ENCODE measurements around the gene CASK. TPM values are rescaled to one million over a fixed set of nuclear protein-coding genes. Genes with fewer than 3 reads are reported as not detected.

CASK gene
- total and polyA plus RNA-seq, 5 donors from 2014 or later, result 8.4 to 168 (median 20.2) TPM

GRCh38 chrX:41561045-41561444 lies 362.3 kb downstream of the CASK start:
- Histone ChIP-seq H3K9me3 (ENCODE audit: control insufficient read depth in 2 of 2, low read length in 2 of 2) (no peaks in the 10 kb centered on the region), H3K4me1 (ENCODE audit: control insufficient read depth, insufficient read depth, low read length, poor library complexity, severe bottlenecking) (peaks cover 40% of the 10 kb centered on the region), H3K4me3 (ENCODE audit: low read depth, low read length) (peak overlapping the region; percentile 1), H3K36me3 (ENCODE audit: control insufficient read depth, insufficient read depth, low read length) (peaks cover 4% of the 10 kb centered on the region), H3K27ac (ENCODE audit: insufficient read depth, low read length, poor library complexity, severe bottlenecking) (peak overlapping the region; percentile 66), H3K27me3 (ENCODE audit: control insufficient read depth, insufficient read depth, low read length) (no peaks in the 10 kb centered on the region)
- DNase-seq, result peak; percentile 16 to 72 (median 31)
- peak overlapping the region in 2 of 3 donors; percentile 77 to 84 for H3K27ac Mint-ChIP-seq
- peaks cover 0 to 2% (median 0%) of the 10 kb centered on the region in 7 donors for H3K9me3 Mint-ChIP-seq
- H3K27me3 Mint-ChIP-seq, result no peaks in the 10 kb centered on the region
- H3K4me3 Mint-ChIP-seq, result peak overlapping the region; percentile 32 to 71 (median 50)
- peaks cover 27 to 74% (median 45%) of the 10 kb centered on the region in 4 donors for H3K4me1 Mint-ChIP-seq
- ATAC-seq (ENCODE audit: low read depth in 2 of 2), result peak; percentile 76 to 82
- H3K36me3 Mint-ChIP-seq, result peaks cover 16% of the 10 kb centered on the region

DNA sequence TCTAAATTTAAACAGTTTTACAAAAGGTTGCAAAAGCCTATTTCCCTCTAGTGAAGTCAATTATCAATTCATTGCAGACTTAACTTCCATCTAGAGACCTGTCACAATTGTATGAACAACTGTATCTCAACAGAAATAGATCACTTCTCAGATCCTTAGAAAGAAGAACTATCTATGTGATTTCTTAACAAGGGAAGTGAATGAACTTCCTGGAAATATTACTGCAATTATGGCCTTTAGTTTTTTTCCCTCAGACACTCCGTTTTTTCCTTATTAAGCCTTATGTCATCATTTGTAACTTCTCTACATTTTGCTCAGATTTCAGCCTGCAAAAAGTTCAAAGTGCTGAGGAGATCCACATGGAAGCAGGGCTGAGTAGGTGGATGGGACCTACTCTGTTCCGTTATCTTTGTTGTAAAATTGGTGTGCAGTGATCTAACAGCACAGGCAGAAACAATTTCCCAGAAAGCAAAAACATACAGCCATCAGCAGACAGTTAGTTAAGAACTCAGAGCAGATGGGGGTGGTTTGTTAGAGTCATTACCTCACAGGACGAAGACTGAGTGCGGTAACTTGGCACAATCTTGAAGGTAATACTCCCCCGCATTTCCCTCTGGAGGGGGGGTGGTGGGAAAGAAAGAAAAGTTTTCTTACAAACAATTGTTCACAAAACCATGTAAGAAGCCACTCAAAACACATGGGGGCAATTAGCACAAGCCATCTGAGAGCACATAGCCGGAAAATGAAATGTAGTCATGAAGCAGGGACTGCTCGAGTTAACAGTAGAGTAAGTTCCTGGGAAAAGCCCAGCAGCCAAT lies 363.9 kb downstream of the CASK start:
- DNase-seq (peak in 1 of 3 donors; percentile 47), ATAC-seq (ENCODE audit: low read depth in 2 of 2) (no peak)
- Histone ChIP-seq H3K27me3 (ENCODE audit: control insufficient read depth, insufficient read depth, low read length) (no peaks in the 10 kb centered on the region), H3K4me3 (ENCODE audit: low read depth, low read length) (peak overlapping the region; percentile 50), H3K36me3 (ENCODE audit: control insufficient read depth, insufficient read depth, low read length) (peaks cover 7% of the 10 kb centered on the region), H3K9me3 (ENCODE audit: control insufficient read depth in 2 of 2, low read length in 2 of 2) (no peaks in the 10 kb centered on the region), H3K4me1 (ENCODE audit: control insufficient read depth, insufficient read depth, low read length, poor library complexity, severe bottlenecking) (peaks cover 40% of the 10 kb centered on the region), H3K27ac (ENCODE audit: insufficient read depth, low read length, poor library complexity, severe bottlenecking) (peak overlapping the region; percentile 61)
- peaks cover 17 to 60% (median 36%) of the 10 kb centered on the region in 4 donors for H3K4me1 Mint-ChIP-seq
- H3K9me3 Mint-ChIP-seq, result no peaks in the 10 kb centered on the region
- peaks cover 9% of the 10 kb centered on the region for H3K36me3 Mint-ChIP-seq
- peak overlapping the region; percentile 79 to 94 (median 90) for H3K27ac Mint-ChIP-seq
- no peaks in the 10 kb centered on the region for H3K27me3 Mint-ChIP-seq
- peak overlapping the region; percentile 17 to 79 (median 46) for H3K4me3 Mint-ChIP-seq

DNA sequence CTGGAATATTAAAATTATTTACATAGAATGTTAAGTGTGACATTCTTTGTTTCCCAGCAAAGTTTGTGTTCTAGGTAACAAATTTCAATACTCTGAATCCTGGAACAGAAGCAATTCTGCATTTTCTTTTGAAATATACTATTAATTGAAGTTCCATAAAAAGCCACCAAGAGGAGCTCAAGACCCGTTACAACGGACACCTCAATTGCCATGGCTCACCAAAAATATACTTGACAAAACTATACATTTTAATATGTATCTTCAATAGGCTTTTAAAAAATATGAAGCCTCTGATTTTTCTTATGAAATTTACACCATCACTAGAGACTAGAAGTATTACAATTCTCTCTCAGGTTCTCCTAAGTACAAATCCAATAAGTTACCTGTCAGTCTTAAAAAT lies 364.8 kb downstream of the CASK start:
- Histone ChIP-seq H3K36me3 (ENCODE audit: control insufficient read depth, insufficient read depth, low read length) (peaks cover 7% of the 10 kb centered on the region), H3K4me3 (ENCODE audit: low read depth, low read length) (no peak overlapping the region), H3K27ac (ENCODE audit: insufficient read depth, low read length, poor library complexity, severe bottlenecking) (peak overlapping the region; percentile 69), H3K27me3 (ENCODE audit: control insufficient read depth, insufficient read depth, low read length) (no peaks in the 10 kb centered on the region), H3K4me1 (ENCODE audit: control insufficient read depth, insufficient read depth, low read length, poor library complexity, severe bottlenecking) (peaks cover 35% of the 10 kb centered on the region), H3K9me3 (ENCODE audit: control insufficient read depth in 2 of 2, low read length in 2 of 2) (no peaks in the 10 kb centered on the region)
- Mint-ChIP-seq H3K4me1 (peaks cover 14 to 54% (median 29%) of the 10 kb centered on the region in 4 donors), H3K4me3 (no peak overlapping the region), H3K27me3 (no peaks in the 10 kb centered on the region), H3K27ac (peak overlapping the region in 2 of 3 donors; percentile 11 to 79), H3K36me3 (peaks cover 5% of the 10 kb centered on the region), H3K9me3 (no peaks in the 10 kb centered on the region)
- DNase-seq, result peak in 2 of 3 donors; percentile 22 to 37
- no peak for ATAC-seq (ENCODE audit: low read depth in 2 of 2)

- Mint-ChIP-seq H3K4me1 (peaks cover 12 to 52% (median 25%) of the 10 kb centered on the region in 4 donors), H3K27ac (peak overlapping the region; percentile 23 to 73 (median 40)), H3K36me3 (peaks cover 8% of the 10 kb centered on the region), H3K9me3 (no peaks in the 10 kb centered on the region), H3K27me3 (no peaks in the 10 kb centered on the region), H3K4me3 (peak overlapping the region; percentile 5 to 30 (median 18))
- Histone ChIP-seq H3K9me3 (ENCODE audit: control insufficient read depth in 2 of 2, low read length in 2 of 2) (no peaks in the 10 kb centered on the region), H3K27ac (ENCODE audit: insufficient read depth, low read length, poor library complexity, severe bottlenecking) (peak overlapping the region; percentile 69), H3K36me3 (ENCODE audit: control insufficient read depth, insufficient read depth, low read length) (peaks cover 20% of the 10 kb centered on the region), H3K4me3 (ENCODE audit: low read depth, low read length) (peak overlapping the region; percentile 42), H3K4me1 (ENCODE audit: control insufficient read depth, insufficient read depth, low read length, poor library complexity, severe bottlenecking) (peaks cover 35% of the 10 kb centered on the region), H3K27me3 (ENCODE audit: control insufficient read depth, insufficient read depth, low read length) (no peaks in the 10 kb centered on the region)
- DNase-seq, result peak in 2 of 3 donors; percentile 49 to 64
- ATAC-seq (ENCODE audit: low read depth in 2 of 2), result peak; percentile 68 to 83
These were observed 366.4 kb downstream of the CASK start for GRCh38 chrX:41556958-41557357.

DNA sequence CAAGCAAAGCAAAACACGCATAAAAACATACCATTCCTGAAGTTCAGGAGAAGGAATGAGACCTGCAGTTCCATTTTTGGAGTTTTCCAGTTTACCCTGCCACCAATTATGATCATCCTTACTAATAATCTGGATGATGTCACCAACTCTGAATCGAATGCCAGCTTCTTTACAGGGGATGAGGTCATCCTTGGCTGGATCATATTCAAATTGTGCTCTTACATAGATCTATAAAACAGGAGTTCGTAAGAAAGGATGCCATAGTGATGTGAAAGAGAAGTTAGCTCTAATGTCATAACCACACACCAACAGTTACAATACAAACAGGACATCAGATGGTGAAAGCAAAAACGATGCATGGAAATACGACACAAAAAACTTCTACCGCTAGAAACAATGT lies 369.7 kb downstream of the CASK start:
- Histone ChIP-seq H3K4me3 (ENCODE audit: low read depth, low read length) (no peak overlapping the region), H3K36me3 (ENCODE audit: control insufficient read depth, insufficient read depth, low read length) (peaks cover 25% of the 10 kb centered on the region), H3K4me1 (ENCODE audit: control insufficient read depth, insufficient read depth, low read length, poor library complexity, severe bottlenecking) (peaks cover 20% of the 10 kb centered on the region), H3K27ac (ENCODE audit: insufficient read depth, low read length, poor library complexity, severe bottlenecking) (no peak overlapping the region), H3K27me3 (ENCODE audit: control insufficient read depth, insufficient read depth, low read length) (no peaks in the 10 kb centered on the region), H3K9me3 (ENCODE audit: control insufficient read depth in 2 of 2, low read length in 2 of 2) (no peaks in the 10 kb centered on the region)
- Mint-ChIP-seq H3K4me3 (peak overlapping the region in 1 of 4 donors; percentile 43), H3K27me3 (no peaks in the 10 kb centered on the region), H3K36me3 (peaks cover 10% of the 10 kb centered on the region), H3K9me3 (no peaks in the 10 kb centered on the region), H3K4me1 (peaks cover 3 to 26% (median 8%) of the 10 kb centered on the region in 4 donors), H3K27ac (no peak overlapping the region)
- no peak for DNase-seq
- ATAC-seq (ENCODE audit: low read depth in 2 of 2), result no peak

DNA sequence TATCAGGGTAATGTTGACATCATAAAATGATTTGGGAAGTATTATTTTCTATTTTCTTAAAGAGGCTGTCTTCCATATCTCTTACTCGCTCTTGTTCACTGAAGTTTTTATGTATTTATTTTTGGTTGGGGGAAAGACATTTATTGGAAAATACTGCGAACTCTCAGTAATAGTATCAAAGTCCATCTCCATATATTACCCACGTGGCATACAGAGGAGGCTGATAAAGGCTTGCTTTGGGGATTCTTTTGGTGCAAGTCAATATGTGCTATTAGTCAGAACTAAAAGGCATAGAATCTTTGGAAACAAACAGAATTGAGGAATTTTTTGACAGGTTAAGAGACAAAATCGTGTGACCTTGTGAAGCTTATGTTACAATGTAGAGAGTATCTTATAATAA lies 374.9 kb downstream of the CASK start:
- ATAC-seq (ENCODE audit: low read depth in 2 of 2), result no peak
- no peaks in the 10 kb centered on the region for H3K27me3 ChIP-seq (ENCODE audit: control insufficient read depth, insufficient read depth, low read length)
- DNase-seq, result no peak
- no peak overlapping the region for H3K27ac ChIP-seq (ENCODE audit: insufficient read depth, low read length, poor library complexity, severe bottlenecking)
- Mint-ChIP-seq H3K9me3 (no peaks in the 10 kb centered on the region), H3K27me3 (no peaks in the 10 kb centered on the region), H3K4me3 (no peak overlapping the region), H3K4me1 (peaks cover 0 to 4% (median 2%) of the 10 kb centered on the region in 4 donors), H3K27ac (peak overlapping the region in 1 of 3 donors; percentile 8), H3K36me3 (peaks cover 20% of the 10 kb centered on the region)
- no peaks in the 10 kb centered on the region for H3K9me3 ChIP-seq (ENCODE audit: control insufficient read depth in 2 of 2, low read length in 2 of 2)
- H3K4me1 ChIP-seq (ENCODE audit: control insufficient read depth, insufficient read depth, low read length, poor library complexity, severe bottlenecking), result no peaks in the 10 kb centered on the region
- H3K36me3 ChIP-seq (ENCODE audit: control insufficient read depth, insufficient read depth, low read length), result peaks cover 22% of the 10 kb centered on the region
- no peak overlapping the region for H3K4me3 ChIP-seq (ENCODE audit: low read depth, low read length)

DNA sequence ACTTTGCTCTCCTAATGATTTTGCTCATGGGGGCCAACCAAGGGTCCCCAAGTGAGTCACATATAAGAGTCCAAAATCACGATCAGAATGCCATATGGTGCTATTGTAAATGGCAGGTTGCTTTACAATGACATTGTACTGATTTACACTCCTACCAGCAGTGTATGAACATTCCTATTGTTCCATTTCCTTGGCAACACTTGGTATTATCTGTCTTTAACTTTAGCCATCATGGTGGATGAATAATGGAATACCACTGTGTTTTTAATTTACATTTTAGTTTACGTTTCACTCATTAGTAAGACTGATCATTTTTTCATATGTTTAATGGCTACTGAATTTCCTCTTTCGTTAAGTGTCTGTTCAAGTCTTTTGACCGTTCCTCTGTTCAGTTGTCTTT lies 379.7 kb downstream of the CASK start:
- H3K4me1 Mint-ChIP-seq, result peaks cover 2 to 11% (median 6%) of the 10 kb centered on the region in 4 donors
- Histone ChIP-seq H3K4me3 (ENCODE audit: low read depth, low read length) (no peak overlapping the region), H3K9me3 (ENCODE audit: control insufficient read depth in 2 of 2, low read length in 2 of 2) (no peaks in the 10 kb centered on the region), H3K4me1 (ENCODE audit: control insufficient read depth, insufficient read depth, low read length, poor library complexity, severe bottlenecking) (no peaks in the 10 kb centered on the region), H3K27ac (ENCODE audit: insufficient read depth, low read length, poor library complexity, severe bottlenecking) (no peak overlapping the region), H3K36me3 (ENCODE audit: control insufficient read depth, insufficient read depth, low read length) (peaks cover 31% of the 10 kb centered on the region), H3K27me3 (ENCODE audit: control insufficient read depth, insufficient read depth, low read length) (no peaks in the 10 kb centered on the region)
- no peaks in the 10 kb centered on the region for H3K27me3 Mint-ChIP-seq
- no peak for ATAC-seq (ENCODE audit: low read depth in 2 of 2)
- H3K4me3 Mint-ChIP-seq, result no peak overlapping the region
- no peak overlapping the region for H3K27ac Mint-ChIP-seq
- H3K9me3 Mint-ChIP-seq, result peaks cover 0 to 3% (median 0%) of the 10 kb centered on the region in 7 donors
- DNase-seq, result no peak
- H3K36me3 Mint-ChIP-seq, result peaks cover 11% of the 10 kb centered on the region

Measured in CD4-positive, CD25-positive, alpha-beta regulatory T cell (primary cell).